ENCODE data around the gene SCYGR8.
"Not testable (repeated sequence)": the region's sequence is repeated elsewhere in the genome, so short reads cannot be mapped to it uniquely, and the experiment has no call there.

Gene SCYGR8, protein sequence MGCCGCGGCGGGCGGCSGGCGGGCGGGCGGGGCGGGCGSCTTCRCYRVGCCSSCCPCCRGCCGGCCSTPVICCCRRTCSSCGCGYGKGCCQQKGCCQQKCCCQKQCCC

DNA sequence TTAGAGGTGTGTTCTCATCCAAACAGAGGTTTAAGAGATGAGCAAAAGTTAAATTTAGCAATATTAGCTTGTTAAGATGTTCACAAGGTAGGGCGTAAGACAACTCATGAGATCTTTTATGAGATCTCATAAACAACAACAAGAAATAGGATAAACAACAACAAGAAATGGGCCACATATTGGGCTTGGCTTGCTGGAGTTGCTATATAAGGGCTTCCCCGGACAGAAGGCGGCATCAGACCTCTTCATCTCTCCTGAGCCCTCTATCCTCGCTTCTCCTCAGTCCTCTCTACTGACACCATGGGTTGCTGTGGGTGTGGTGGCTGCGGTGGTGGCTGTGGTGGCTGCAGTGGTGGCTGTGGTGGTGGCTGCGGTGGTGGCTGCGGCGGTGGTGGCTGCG lies at the start of gene SCYGR8:
Gene SCYGR8 (plus strand): TSS at position 301 of the 400 bp plus-strand sequence. CDS start 0 bp downstream, at position 301.
- no peak for DNase-seq (ENCODE audit: low read depth)

DNA sequence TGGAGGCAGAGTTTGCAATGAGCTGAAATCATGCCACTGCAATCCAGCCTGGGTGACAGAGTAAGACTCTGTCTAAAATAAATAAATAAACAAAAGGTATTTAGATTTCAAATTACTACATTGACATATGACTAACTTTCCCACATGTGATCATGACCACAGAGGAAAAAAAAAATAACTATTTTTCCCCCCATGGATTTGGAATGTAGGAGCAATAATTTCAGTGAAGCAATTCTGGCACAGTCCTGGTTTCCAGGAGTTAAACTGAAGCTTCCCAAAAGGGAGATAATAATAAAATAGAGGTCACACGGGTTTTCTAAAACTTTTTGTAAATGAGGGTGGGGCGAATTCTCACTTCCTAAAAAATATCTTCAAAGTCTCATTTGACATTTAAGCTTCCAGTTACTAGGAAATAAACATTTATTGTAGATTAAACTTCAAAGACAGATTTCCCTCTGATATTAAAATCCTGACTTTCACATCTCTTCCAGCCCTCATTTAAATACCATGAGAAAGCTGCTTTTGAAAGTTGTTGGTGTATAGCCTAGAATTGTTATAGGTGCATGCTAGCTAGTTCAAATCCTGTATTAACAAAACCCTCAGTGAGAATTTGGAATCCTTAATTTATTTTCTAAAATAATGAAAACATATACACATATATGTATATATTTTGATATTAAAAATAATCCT lies 48.6 kb upstream of the SCYGR8 start:
- DNase-seq (ENCODE audit: low read depth): no peak

DNA sequence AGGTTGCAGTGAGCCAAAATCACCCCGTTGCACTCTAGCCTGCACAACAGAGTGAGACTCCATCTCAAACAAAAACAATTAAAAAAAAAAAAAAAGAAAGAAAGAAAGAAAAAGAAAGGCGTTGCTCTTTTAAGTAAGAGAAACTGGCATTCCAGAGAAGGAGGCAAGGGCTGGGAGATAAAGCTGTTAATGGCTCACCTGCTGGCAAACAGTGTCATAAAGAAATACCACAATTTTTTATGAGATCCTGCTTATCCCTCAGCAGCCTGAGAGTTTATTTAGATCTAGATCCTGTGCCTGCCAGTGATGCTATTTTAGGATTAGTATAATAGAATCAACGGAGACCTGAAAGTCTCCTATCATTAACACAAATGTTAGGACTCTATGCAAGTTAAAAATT lies 44.1 kb upstream of the SCYGR8 start:
- no peak for DNase-seq (ENCODE audit: low read depth)

DNA sequence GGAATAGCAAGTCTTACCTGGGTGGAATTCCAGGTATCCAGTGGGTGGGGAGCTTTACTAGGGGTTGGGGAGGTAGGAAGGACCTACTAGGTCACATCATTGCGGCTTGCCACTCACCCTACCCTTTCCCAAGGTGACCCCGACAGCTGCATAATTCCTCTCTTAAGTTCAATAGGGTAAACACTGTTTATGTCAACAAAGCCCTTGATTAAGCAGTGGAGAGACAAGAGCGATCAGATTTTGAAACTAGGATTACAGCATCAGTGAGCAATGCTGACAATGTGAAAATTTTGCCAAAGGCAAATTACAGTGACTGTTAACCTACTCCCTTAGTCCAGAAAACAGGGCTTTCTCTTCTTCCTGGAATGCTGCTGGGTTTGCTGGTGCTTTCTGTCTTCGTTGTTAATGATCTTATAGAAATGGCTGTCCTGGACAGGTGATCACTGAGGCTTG lies 42.4 kb upstream of the SCYGR8 start:
- DNase-seq (ENCODE audit: low read depth): no peak

DNA sequence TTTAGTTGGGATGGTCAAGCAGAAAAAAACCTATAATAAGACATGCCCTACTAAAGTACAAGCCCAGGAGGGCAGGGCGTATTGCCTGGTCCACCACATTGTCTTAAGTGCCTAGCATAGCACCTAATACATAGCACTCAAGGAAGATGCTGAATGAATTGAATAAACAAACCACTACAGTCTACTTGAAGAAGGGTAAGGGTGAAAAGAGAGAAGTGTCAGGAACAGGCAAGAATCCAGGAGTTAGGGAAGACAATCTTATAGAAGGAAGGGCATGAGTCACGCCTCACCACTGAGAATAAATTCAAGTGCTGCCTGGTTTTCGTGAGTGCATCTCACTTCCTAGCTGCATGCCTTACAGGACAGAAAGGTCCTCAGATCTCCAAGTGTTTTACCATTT lies 41.7 kb upstream of the SCYGR8 start:
- DNase-seq (ENCODE audit: low read depth): no peak

DNA sequence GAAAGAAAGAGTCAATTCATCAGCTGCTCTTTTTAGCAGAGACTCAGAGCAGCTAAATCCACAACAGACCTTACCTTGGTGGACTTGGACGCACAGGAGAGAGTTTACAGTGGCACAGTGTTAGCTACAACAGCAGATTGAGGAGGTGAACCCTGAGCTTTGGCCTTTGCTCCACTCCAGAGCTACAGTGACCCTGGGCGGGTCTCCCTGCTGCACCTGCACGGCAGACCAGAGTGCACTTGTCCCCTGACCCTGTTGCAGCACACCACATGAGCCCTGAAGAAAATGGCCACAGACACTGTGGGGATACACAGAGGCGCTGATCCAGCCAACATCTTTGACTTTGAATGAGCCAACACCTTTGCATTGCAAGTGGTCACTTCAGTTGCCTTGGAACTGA lies 38.8 kb upstream of the SCYGR8 start:
- no peak for DNase-seq (ENCODE audit: low read depth)

DNA sequence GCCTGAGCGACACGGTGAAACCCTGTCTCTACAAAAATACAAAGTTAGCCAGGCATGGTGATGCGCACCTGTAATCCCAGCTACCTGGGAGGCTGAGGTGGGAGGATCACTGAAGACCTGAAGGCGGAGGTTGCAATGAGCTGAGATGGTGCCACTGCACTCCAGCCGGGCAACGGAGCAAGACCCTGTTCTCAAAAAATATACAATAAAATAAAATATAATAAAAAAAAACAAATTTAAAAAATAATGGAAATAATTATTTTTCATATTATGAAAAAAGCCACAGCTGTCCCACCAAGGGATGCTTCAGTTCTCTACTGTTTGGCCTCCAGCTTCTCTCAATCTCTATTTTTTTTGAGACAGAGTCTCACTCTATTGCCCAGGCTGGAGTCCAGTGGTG lies 38.3 kb upstream of the SCYGR8 start:
- no peak for DNase-seq (ENCODE audit: low read depth)

DNA sequence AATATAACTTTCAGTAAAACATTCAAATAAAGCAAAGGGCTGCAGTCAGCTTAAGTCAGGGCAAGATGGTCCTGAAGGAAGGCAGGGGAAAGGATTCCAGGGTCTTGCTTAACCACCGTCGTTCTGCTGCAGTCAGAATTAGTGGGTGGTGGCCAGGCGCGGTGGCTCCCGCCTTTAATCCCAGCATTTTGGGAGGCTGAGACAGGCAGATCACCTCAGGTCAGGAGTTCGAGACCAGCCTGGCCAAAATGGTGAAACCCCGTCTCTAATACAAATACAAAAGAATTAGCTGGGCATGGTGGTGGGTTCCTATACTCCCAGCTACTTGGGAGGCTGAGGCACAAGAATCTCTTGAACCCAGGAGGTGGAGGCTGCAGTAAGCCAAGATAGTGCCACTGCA lies 34.7 kb upstream of the SCYGR8 start:
- no peak for DNase-seq (ENCODE audit: low read depth)

DNA sequence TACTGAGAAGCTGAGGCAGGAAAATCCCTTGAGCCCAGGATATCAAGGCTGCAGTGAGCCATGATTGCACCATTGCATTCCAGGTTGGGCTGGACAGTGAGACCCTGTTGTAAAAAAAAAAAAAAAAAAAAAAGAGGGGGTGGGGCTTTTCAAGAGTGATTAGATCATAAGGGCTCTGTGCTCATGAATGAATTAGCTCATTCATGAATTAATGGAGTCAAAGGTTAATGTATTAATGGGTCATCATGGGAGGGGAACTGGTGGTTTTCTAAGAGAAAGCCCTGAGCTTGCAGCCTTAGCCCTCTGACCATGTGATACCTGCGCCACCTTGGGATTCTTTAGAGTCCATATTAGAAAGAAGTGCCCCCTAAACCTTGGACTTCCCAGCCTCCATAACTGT lies 32.4 kb upstream of the SCYGR8 start:
- DNase-seq (ENCODE audit: low read depth): no peak

DNA sequence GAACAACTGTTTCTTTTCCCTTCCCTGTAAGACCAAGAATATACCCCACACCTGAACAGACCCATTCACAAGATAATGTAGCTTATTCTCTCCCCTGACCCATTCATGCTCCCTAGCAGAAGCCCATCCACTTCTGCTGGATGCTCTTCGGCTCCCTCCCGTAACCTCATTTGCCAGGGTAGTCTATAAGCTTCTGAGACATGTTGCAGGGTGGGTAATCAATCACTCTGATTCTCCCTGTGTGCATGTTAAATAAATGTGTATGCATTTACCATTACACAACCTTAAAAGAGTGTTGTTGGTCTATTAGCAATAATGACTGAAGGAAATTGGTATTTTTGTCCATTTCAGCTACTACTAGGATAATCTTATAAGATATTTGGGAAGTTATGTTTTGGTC lies 29.2 kb upstream of the SCYGR8 start:
- DNase-seq (ENCODE audit: low read depth): no peak

DNA sequence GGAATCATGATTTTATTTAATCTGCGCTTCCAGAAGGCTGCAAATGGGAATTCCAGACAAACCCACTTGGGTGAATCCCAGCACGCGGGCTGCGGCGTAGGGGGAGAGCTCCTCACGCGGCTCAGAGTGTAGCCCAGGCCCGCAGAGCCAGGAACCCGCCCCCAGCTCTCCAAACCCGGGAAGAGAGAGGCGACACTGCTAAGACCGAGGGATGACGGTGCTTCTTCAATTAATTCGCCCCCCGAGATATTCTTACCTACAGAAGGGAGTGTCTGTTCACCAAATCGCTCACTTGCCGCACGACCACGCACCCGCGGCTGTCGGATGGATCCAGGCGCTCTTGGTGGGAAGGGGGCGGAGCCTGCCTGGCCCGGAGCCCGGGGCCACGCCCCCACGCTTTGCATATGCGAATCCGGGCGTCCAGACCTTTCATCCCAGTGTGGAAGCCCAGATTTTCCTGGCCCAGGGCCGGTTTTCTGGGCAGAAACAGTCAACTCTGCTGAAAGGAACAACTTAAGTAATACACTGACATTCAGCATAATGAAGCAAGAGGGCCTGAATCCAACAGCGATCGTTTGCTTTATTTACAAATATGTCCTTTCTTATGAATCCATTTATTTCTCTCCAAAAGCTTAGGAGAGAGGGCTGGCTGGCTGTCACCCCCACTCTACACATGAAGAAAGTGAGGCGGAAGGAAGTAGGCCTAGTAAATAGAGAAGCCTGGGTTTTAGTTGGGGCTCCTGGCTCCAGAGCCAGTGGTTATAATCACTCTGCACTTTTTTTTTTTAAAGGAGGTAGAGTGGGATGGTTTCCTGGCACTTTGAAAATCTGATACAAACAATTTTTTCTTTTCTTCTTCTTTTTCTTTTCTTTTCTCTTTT lies 27.8 kb upstream of the SCYGR8 start, which contains the start of gene SLC19A3:
Gene SLC19A3 (minus strand): TSS at position 342 of the 881 bp plus-strand sequence. CDS start 15,710 bp downstream, outside the sequence.
- no peak for DNase-seq (ENCODE audit: low read depth)

DNA sequence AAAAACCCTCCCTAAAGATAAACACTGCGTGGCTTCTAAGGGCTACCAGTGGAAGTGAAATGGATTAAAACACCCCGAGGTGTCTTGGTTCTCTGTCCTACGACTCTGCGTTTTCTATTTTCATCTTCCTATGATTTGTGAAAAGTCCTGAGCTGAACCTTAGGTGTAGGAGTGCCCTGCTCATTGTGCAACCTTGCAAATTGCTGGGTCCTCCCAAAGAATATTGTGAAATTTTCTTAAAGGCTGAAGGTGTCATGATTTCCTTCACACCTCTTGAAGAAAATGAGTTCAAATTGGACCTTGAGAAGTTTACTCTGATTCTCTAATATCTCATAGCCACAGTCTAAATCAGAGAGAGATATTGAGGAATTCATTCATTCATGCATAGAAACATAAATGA lies 26.1 kb upstream of the SCYGR8 start:
- DNase-seq (ENCODE audit: low read depth): no peak

DNA sequence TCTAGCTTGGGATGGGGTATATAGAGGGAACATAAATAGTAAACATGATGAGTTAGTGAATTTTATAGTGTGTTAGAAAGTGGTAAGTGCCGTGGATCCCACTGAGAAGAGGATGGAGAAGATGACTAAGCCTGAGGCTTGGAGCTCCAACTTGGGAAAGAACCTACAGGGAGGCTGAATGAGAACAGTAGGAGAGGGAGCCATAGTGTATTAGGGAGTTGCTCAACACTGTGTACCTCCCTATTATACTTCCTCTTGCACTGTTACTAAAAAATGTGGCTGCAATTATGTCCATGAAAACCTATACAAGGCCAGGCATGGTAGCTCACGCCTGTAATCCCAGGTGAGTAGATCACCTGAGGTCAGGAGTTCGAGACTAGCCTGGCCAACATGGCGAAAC lies 25.0 kb upstream of the SCYGR8 start:
- no peak for DNase-seq (ENCODE audit: low read depth)

DNA sequence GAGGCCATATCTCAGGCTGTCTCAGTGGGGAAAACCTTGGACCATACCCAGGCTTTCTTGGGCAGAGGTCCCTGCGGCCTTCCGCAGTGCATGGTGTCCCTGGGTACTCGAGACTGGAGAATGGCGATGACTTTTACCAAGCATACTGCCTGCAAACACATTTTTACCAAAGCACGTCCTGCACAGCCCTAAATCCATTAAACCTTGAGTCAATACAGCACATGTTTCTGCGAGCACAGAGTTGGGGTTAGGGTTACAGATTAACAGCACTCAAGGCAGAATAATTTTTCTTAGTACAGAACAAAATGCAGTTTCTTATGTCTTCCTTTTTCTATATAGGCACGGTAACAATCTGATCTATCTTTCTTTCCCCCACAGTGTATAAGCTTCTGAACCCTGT lies 22.9 kb upstream of the SCYGR8 start:
- DNase-seq (ENCODE audit: low read depth): not testable (repeated sequence)

DNA sequence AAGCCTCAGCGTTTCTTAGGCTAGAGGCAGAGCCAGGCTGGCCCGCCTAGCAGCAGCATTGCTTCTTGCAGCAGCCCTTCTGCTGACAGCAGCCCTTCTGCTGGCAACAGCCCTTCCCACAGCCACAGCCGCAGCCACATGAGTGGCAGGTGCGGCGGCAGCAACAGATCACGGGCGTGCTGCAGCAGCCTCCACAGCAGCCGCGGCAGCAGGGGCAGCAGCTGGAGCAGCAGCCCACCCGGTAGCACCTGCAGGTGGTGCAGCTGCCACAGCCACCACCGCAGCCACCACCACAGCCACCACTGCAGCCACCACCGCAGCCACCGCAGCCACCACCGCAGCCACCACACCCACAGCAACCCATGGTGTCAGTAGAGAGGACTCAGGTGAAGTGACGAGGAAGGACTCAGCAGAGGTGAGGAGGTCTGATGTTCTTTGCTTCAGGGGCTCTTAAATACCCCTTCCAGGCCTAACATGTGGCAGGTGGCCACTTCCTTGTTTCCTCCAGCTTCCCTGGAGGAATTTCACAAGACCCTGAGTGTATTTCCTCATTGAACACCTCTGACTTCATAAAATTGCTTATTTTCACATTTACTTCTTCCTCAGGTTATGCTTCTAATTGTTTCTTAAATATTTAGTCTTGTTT lies 21.2 kb upstream of the SCYGR8 start, which contains the start of gene SCYGR6:
Gene SCYGR6 (minus strand): TSS at position 364 of the 646 bp plus-strand sequence. CDS start 0 bp downstream, at position 364.
- no peak for DNase-seq (ENCODE audit: low read depth)

DNA sequence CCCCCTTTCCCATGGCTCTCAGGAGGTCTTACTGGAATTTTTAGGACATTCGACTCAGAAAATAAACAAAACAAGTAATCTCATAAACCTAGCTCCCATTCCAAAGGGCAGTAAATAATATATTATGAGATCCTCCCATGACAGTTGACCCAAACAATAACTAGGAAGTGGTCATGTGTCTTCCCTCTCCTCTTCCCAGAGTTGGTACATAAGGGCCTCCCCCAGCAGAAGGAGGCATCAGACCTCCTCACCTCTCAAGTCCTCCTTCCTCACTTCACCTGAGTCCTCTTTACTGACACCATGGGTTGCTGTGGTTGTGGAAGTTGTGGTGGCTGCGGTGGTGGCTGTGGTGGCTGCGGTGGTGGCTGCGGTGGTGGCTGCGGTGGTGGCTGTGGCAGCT lies 17.7 kb upstream of the SCYGR8 start, which contains the start of gene SCYGR7:
Gene SCYGR7 (plus strand): TSS at position 301 of the 400 bp plus-strand sequence. CDS start 0 bp downstream, at position 301.
- no peak for DNase-seq (ENCODE audit: low read depth)

DNA sequence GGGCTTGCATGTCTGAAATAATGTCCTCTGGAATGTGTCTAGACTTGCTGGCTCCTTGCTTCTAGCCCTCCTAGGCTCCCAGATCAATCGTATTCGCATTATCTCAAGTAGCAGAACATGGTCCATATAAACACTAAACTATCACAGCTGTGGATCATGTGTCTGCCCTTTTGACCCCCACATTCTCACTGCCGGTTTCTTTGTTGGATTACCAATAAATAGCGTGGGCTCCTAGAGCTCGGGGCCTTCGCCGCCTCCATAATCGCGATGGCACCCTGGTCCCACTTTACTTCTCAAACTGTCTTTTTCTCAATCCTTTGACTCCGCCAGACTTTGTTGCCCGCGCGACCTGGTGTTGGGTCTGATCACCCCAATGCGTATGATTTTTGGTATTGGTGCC lies 6.3 kb upstream of the SCYGR8 start:
- no peak for DNase-seq (ENCODE audit: low read depth)

DNA sequence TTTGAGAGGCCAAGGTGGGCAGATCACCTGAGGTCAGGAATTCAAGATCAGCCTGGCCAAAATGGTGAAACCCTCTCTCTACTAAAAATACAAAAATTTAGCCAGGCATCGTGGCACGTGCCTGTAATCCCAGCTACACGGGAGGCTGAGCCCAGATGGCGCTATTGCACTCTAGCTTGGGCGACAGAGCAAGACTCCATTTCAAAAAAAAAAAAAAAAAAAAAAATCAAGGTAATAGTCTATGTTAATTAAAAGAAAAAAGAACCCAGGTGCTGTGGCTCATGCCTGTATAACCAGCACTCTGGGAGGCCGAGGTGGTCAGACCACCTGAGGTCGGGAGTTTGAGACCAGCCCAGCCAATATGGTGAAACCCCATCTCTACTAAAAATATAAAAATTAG lies 5.0 kb upstream of the SCYGR8 start:
- not testable (repeated sequence) for DNase-seq (ENCODE audit: low read depth)

DNA sequence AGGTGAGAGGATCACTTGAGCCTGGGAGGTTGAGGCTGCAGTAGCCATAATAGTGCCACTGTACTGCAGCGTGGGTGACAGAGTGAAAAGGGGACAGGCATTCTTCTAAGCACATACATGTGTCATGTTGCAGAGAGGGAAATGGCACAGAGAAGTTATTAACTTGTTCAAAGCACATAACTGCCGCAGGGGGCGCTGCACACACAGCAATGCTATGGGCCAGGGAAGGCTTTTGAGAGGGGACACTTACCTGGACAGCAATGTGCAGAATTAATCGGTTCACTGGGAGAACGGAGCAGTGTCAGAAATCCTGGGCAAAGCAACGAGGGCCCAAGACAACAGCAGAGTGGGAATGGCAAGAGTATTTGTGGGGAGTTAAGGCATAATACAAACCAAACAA lies 2.4 kb downstream of the SCYGR8 start:
- DNase-seq (ENCODE audit: low read depth): no peak

DNA sequence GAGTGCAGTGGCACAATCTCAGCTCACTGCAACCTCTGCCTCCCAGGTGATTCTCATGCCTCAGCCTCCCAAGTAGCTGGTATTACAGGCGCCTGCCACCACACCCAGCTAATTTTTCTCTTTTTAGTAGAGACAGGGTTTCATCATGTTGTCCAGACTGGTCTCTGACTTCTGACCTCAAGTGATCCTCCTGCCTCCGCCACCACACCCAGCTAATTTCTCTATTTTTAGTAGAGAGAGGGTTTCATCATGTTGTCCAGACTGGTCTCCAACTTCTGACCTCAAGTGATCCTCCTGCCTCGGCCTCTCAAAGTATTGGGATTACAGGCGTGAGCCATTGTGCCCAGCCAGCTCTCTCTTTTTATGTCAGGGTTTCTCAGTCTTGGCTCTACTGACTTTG lies 10.6 kb downstream of the SCYGR8 start:
- not testable (repeated sequence) for DNase-seq (ENCODE audit: low read depth)

DNA sequence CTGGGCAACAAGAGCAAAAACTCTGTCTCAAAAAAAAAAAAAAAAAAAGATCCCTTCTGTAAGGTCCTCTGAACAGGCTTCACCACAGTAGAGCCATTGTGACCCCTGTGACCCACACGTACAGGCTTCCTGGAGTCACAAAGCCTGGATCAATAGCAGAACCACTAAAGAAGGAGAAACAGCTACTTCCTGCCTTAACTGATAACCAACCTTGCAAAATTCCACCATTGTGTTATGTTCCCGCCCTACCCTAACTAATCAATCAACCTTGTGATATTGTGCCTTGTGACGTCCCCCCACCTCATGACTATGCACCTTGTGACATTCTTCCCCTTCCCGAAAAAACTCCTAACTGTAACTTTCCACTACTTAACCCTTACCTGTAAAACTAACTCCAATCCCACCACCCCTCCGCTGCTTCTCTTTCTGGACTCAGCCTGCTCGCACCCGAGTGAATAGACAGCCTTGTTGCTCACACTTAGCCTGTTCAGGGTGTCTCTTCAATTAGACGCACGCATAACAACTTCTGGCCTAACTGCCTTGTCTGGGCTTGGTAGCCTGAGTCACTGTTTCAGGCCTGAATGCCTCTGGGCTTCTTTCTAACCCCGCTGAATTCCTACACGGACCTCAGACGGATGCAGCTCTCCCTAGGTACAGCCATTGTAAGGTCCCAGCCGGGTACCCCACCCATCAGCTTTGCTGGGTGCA lies 13.9 kb downstream of the SCYGR8 start:
- no peak for DNase-seq (ENCODE audit: low read depth)
